MM.1S (cell line): ENCODE measurements around the gene TOB1.

ENCODE experiments used
- CTCF ChIP-seq: fragments of 300-600 bp; sonication (generic); IDR thresholded peaks from 2 replicates; pipeline ENCODE4 v1.5.1; 2016; ENCODE audit warnings: antibody characterized with exemption, low read length, mixed read lengths
- EZH2 ChIP-seq: fragments of 300-600 bp; sonication (generic); optimal IDR thresholded peaks from 2 replicates; pipeline ENCODE3; 2017; ENCODE audit warnings: low read depth, mild to moderate bottlenecking, antibody characterized with exemption, low read length, mixed read lengths

DNA sequence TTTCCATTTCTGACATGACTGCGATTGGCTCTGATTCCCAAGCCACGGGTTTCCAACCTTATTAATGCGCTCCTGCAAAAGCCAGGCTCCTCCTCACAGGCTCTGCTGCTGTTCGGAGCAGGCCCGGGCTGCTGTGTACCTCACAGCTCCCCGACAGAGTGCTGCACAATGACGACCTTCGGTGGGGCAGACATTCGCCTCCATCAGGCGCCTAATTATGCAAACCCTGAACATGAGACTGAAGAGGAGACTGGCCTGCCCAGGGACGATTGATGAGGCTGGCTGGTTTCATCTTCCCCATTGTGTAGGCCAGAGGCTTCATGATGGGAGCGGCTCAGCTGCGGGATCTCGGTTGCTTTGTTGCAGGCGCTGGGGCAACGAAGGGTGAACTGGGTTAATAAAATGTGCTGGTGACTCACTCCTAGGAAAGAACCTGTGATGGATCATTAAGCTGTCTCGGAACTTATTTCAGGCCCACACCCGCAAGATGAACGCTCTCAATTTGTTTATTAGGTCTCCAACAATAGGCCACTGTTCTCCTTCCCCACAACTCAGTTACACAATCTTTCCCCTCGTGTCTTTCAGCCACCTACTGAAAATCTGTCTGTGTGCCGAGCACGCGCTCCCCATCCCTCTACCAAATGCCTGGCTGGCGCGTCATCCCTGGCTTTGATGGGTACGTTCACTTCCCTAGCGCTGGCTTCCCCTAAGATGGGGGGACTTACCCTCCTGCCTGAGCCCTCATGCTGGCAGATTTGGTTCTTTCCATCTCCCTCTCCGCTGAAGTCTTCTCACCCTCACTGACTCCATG is 27.2 kb upstream of the TOB1 start:
- TF ChIP-seq CTCF (no peak), EZH2 (no peak)
